ENCODE results near the gene DPF3. TPM values are rescaled to one million over a fixed set of nuclear protein-coding genes. Genes with fewer than 3 reads are reported as not detected.

DPF3 gene
- total RNA-seq, 1 donor from 2014 or later = 0.11 TPM

DNA sequence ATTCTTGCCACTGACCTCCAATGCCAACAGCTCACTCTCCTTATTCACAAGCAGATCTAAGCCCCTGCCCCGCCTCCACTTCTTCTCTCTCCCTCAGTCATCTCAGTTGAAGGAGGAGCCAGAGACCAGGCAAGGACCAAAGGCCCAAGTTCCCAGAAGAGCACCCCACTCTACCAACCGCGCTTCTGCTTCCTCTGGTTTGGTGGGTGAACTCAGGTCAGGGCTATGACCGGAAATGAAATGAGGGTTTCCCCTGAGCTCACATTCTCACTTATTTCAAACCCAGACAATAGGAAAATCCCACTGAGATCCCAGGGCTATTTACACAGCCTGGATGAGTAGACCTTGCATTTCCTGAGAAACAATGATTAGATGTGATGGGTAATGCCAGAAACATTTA is 9.9 kb downstream of the DPF3 start:
- DNase-seq (ENCODE audit: low spot score in 2 of 2) = no peak

DNA sequence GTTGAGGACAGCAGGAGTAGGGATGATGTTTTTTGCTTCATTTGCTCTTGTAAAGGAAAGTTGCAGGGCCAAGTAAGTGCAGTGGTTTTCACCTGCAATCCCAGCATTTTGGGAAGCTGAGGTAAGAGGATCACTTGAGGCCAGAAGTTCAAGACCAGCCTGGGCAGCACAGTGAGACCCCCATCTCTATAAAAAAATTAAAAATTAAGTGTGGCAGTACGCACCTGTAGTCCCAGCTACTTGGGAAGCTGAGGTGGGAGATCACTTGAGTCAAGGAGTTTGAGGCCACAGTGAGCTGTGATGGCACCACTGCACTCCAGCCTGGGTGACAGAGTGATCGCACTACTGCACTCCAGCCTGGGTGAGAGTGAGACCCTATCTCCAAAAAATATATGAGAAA is 10.8 kb downstream of the DPF3 start:
- Histone ChIP-seq H3K27ac (no peak overlapping the region), H3K27me3 (no peaks in the 10 kb centered on the region), H3K9me3 (no peaks in the 10 kb centered on the region), H3K4me3 (no peak overlapping the region), H3K4me1 (no peaks in the 10 kb centered on the region), H3K36me3 (no peaks in the 10 kb centered on the region)
- no peak for DNase-seq (ENCODE audit: low spot score in 2 of 2)
- intact Hi-C loops (cut with DNase I) = no loop called here
- TF ChIP-seq, protein P1, sequence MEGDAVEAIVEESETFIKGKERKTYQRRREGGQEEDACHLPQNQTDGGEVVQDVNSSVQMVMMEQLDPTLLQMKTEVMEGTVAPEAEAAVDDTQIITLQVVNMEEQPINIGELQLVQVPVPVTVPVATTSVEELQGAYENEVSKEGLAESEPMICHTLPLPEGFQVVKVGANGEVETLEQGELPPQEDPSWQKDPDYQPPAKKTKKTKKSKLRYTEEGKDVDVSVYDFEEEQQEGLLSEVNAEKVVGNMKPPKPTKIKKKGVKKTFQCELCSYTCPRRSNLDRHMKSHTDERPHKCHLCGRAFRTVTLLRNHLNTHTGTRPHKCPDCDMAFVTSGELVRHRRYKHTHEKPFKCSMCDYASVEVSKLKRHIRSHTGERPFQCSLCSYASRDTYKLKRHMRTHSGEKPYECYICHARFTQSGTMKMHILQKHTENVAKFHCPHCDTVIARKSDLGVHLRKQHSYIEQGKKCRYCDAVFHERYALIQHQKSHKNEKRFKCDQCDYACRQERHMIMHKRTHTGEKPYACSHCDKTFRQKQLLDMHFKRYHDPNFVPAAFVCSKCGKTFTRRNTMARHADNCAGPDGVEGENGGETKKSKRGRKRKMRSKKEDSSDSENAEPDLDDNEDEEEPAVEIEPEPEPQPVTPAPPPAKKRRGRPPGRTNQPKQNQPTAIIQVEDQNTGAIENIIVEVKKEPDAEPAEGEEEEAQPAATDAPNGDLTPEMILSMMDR (IDR thresholded peaks at IDR 0.05) = no peak

More for the DNA sequence above, 9.9 kb downstream of the DPF3 start:
- no peaks in the 10 kb centered on the region for H3K36me3 ChIP-seq
- H3K9me3 ChIP-seq = no peaks in the 10 kb centered on the region
- H3K4me1 ChIP-seq = no peaks in the 10 kb centered on the region
- no peak overlapping the region for H3K4me3 ChIP-seq
- H3K27me3 ChIP-seq = no peaks in the 10 kb centered on the region
- intact Hi-C loops (cut with DNase I) = no loop called here
- H3K27ac ChIP-seq = no peak overlapping the region
- TF ChIP-seq, protein P1 (IDR thresholded peaks at IDR 0.05) = no peak

DNA sequence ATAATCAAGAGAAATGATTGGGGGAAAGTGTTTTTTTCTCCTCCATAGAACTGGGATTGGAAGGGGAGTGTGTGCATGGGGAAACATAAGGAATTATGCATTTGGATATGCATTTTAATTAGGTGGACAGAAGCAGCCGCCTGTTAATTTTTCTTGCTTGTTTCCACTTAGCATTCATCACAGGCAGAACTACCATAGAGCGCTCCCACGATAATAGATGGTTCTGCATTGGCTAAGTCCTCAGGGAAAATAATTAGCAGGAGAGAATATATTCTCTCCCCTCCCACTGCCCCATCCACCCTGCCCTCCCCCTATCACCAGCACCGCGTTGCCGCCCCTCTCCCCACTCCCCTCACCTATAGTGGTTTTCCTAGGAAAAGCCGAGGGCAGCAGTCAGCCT is 11.4 kb downstream of the DPF3 start:
- Histone ChIP-seq H3K27ac (no peak overlapping the region), H3K4me3 (no peak overlapping the region), H3K27me3 (no peaks in the 10 kb centered on the region), H3K36me3 (no peaks in the 10 kb centered on the region), H3K9me3 (no peaks in the 10 kb centered on the region), H3K4me1 (no peaks in the 10 kb centered on the region)
- DNase-seq (ENCODE audit: low spot score in 2 of 2) = no peak
- TF ChIP-seq, protein P1 (IDR thresholded peaks at IDR 0.05) = no peak
- intact Hi-C loops (cut with DNase I) = no loop called here

DNA sequence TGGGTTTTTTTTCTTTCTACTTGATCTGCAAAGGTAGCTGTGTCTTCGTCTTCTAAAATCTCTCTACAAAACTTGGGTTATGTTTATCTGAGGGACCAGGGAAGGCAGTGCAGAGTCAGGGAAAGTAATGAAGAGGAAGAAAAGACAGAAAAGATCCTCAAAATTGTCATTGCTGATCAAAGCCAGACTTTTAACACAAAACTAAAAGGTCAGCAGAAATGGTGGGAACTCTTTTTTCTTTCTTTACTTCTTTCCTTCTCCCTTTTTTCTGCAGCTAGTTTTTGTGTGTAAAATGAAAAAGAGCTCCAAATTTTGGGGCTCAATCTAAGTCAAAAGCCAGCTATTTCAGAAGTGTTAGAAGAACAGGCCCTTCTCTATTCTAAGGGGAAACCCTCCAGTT is 11.9 kb downstream of the DPF3 start:
- no peak for DNase-seq (ENCODE audit: low spot score in 2 of 2)
- Histone ChIP-seq H3K9me3 (no peaks in the 10 kb centered on the region), H3K4me1 (no peaks in the 10 kb centered on the region), H3K27ac (no peak overlapping the region), H3K27me3 (no peaks in the 10 kb centered on the region), H3K4me3 (no peak overlapping the region), H3K36me3 (no peaks in the 10 kb centered on the region)
- TF ChIP-seq, protein P1 (IDR thresholded peaks at IDR 0.05) = no peak
- intact Hi-C loops (cut with DNase I) = no loop called here

DNA sequence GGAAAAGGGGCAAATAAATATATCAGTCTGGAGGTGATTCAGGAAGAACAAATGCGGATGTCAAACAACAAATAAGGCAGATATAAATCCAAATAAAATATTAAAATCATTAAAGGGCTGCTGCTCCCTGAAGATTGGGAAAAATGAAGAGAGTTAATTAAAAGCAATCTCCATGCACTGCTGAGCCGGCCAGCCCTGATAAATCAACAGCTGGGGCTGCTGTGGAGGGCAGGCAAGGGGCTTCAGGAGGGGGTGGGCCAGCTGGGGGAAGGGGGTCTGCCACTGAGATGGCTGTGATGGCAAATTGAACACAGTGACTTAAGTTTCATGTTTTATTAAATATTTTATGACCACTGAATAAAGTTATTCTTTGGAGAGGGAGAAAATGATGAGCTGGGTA is 12.4 kb downstream of the DPF3 start:
- intact Hi-C loops (cut with DNase I) = no loop called here
- H3K36me3 ChIP-seq = no peaks in the 10 kb centered on the region

More for the DNA sequence above, 12.4 kb downstream of the DPF3 start:
- H3K27me3 ChIP-seq = no peaks in the 10 kb centered on the region
- H3K9me3 ChIP-seq = no peaks in the 10 kb centered on the region
- H3K27ac ChIP-seq = no peak overlapping the region
- no peaks in the 10 kb centered on the region for H3K4me1 ChIP-seq
- no peak for DNase-seq (ENCODE audit: low spot score in 2 of 2)
- TF ChIP-seq, protein P1 (IDR thresholded peaks at IDR 0.05) = no peak
- no peak overlapping the region for H3K4me3 ChIP-seq

Data from ascending aorta (tissue), 2 donors.